GM18517 (cell line): ENCODE data around the gene AHDC1.
"Not testable (repeated sequence)": the region's sequence is repeated elsewhere in the genome, so short reads cannot be mapped to it uniquely, and the experiment has no call there.

Experiments used
- ATAC-seq: cut with Tn5 transposase; IDR thresholded peaks from one replicate; pipeline ENCODE4 v1.9.1; 2021; ENCODE audit warnings: mild to moderate bottlenecking, moderate library complexity; ENCODE audit not compliant: unreplicated experiment

Gene AHDC1

DNA sequence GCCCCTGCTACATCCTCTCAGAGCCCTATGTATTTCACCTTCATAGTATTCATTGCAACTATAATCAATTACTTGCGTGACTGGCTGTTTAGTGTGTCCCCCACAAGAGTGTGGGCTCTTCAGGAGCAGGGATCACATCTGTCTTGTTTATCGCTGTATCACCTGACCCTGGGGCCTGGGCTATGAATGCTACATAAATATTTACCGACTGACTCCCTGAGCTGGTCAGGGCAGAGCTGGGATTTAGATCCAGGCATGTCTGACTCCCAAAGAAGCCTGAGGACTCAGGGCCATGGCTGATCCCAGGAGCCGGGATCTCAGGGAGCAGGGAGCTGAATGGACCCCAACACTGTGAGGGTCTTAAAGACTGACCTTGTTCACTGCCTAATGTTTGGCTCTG lies 49.7 kb downstream of the AHDC1 start:
- no peak for ATAC-seq

- not testable (repeated sequence) for ATAC-seq
Observed at GRCh38 chr1:27553823-27554222, 50.1 kb downstream of the AHDC1 start.

GRCh38 chr1:27552911-27553420 lies 51.0 kb downstream of the AHDC1 start:
- ATAC-seq = no peak

GRCh38 chr1:27551953-27552312 lies 52.0 kb downstream of the AHDC1 start:
- ATAC-seq = no peak

DNA sequence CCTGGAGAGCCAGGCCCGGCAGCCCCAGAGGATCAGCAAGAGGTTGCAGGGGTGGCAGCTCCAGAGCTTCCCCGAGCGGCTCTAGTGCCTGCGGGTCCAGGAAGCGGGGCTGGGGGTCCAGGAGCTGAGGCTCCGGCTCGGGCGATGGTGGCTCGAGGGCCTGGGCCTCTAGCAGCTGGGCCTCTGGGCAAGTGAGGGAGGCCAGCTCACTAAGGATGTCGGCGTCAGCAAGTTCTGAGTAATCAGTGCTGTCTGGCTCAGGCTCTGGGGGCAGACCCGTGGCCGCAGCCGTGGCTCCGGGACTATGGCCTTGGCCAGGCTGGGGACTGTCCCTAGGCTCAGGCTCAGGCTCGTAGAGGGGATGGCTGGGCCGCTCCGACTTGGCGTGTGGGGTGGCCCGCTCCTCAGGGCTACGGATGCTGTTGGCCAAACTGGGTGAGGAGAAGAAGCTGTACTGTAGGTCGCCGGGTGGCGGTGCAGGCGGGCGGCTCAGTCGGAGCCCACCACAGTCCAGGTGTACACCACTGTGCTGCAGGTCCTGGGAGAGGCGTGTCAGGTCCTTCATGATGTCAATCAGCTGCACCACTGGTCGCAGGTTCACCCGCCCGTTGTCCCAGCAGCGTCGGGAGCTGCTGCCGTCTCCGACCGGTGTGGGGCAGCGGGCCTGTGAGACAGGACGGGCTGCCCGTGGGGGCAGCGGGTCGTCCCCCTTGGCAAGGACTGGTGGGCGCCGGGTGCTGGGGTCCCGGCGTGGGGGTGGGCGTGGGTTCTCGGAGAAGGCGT lies 52.6 kb downstream of the AHDC1 start:
- ATAC-seq = no peak

GRCh38 chr1:27550510-27551169 lies 53.3 kb downstream of the AHDC1 start:
- ATAC-seq = no peak

GRCh38 chr1:27549807-27550408 lies 54.0 kb downstream of the AHDC1 start:
- ATAC-seq = no peak

DNA sequence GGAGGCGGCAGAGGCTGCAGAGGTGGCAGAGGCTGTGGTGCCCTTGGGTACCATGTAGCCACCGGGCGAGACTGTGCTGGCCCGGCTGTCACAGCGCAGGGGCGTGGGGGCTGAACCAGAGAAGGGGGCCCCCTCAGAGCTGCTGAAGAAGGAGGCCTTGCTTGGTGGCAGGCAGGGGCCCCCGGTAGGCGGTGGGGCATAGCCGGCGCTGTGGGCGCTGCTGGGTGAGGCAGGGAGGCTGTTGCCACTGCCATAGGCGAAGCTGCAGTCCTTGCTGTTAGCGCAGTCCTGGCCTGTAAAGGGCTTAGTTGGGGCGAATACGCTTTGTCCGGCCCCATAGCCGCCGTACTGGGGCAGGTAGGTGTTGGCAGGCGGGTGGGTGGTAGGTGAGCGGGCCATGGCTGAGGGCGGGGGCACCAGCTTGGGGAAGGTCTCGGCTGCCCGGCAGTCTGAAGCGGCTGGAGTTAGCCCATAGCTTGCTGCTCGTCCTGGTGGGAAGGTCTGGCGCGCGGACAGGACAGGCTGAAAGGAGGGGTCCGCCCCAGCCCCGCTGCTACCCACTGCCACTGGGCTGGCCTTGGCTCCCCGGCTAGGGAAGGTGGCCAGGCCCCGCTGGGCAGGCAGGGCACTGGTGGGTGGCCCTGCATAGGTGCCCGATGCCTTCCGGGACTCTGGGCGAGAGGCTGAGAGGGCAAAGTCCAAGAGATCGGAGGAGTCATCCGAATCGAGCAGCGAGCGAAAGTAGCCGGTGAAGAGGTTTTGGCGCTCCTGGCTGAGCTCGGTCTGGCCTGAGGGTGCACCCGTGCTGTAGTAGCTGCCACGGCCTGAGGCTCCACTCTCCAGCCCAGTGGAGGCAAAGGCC lies 54.9 kb downstream of the AHDC1 start:
- ATAC-seq = no peak

DNA sequence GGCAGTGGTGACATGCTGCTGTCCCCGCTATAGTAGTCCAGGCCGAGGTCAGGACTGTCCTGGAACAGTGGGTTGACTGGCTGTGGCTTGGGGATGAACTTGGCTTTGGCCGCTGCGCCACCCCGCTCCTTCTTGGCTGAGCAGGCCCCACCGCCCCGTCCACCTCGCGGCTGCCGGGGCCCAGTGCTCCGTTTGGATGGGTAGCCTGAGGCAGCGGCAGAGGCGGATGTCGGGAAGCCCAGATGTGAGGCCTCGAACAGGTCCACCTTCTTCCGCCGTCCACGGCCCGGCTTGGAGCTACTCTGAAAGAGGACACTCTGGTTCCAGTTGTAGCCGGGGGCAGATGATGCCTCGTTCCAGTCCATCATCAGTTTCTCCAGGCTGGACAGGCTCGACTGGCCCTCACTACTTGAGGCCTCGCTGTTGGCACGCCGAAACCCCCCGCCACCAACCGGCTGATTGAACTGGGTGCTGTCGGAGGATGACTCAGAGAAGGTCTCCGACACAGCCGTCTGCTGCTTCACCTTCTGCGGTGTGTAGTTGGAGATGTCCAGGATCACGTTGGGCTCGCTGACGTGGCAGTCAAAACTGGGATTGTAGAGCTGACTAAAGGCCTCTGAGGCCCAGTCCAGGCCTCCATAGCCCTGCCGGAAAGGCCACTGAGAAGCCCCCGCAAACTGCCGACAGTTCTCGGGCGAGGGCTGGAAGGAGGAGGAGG lies 55.6 kb downstream of the AHDC1 start:
- ATAC-seq = no peak

GRCh38 chr1:27547220-27548116 lies 56.5 kb downstream of the AHDC1 start:
- ATAC-seq = no peak

DNA sequence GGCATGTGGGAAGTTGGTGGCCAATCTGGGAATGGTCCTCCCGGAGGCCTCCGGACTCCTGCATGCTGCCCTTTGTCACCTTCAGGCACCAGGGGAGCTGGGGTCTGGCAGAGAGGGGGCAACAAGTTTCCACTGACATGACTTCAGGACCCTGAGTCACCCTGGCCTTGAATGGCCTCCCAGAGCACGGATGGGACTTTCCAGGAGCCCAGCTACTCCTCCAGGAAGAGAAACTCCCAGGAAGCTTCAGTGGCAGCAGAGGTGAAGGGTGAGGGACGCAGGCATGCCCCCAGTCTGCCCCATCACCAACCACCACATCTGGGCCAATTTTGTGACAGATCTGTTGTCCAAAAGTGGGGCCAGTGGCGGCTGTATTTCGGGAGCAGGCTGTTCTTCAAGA lies 58.1 kb downstream of the AHDC1 start:
- ATAC-seq = no peak

- no peak for ATAC-seq
Observed at GRCh38 chr1:27545271-27545670, 58.7 kb downstream of the AHDC1 start.

DNA sequence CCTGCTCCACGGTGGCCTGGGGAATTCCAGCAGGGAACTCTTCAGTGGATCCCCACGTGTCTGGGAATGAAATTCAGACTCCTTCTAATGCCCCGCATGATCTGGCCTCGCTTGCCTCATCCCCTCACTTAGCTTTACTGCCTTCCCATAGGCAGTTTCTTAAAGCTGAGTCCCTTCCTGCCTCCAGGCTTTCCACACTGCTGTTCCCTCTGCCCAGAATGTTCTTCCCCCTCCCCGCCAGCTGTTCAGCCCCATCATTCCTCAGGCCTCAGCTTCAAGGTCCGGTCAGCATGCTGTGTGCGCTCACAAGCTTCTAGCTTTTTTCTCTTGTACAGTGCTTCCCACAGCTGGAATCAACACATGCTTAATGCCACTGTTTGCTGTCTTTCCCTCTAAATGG lies 59.1 kb downstream of the AHDC1 start:
- ATAC-seq = no peak

DNA sequence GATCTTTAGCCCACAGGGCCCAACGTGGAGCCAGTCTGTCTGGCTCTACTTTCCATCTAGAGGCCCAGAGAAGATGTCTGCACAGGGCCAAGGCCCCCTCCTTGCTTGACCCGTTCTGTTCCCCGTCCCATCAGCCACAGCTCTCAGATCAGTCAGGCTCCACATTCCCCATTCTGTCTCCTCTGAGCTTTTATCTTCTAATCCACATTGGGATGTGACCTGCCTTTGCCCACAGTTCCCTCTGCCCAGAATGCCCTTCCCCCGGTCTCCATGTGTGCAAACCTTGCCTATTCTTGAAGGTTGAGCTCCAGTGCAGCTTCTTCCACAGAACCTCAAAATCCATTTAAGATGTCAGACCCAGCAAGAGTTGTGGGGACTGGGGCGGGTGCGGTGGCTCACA lies 60.7 kb downstream of the AHDC1 start:
- no peak for ATAC-seq

GRCh38 chr1:27542463-27543273 lies 61.3 kb downstream of the AHDC1 start:
- ATAC-seq = no peak

GRCh38 chr1:27539901-27540861 lies 63.8 kb downstream of the AHDC1 start:
- no peak for ATAC-seq

DNA sequence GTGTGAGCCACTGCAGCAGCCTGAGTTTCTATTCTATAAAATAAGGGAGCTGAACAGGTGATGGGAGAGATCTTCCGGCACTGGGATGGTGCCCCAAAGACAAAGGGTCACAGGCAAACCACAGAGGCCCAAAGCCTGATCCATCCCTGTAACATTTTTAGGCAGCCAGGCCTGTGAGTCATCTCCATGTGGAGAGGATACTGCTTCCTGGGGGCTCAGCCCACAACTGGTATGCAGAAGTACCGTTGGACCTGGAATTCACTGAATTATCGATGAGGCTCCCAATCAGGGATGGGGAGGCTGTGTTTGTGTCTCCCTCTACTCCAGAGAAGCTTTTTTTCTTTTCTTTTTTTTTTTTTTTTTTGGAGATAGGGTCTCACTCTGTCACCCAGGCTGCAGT lies 65.2 kb downstream of the AHDC1 start:
- ATAC-seq = no peak
